22Rv1 (cell line): Measurements from ENCODE around the gene NR1H2.

Experiments
- CTCF ChIP-seq: fragments of 450-650 bp; IDR thresholded peaks from 2 replicates; pipeline ENCODE4 v1.5.1; 2017; ENCODE audit warnings: mild to moderate bottlenecking
- ZFX ChIP-seq: fragments of 450-650 bp; IDR thresholded peaks from 2 replicates; pipeline ENCODE4 v1.6.1; 2017; ENCODE audit warnings: antibody characterized with exemption, borderline replicate concordance

DNA sequence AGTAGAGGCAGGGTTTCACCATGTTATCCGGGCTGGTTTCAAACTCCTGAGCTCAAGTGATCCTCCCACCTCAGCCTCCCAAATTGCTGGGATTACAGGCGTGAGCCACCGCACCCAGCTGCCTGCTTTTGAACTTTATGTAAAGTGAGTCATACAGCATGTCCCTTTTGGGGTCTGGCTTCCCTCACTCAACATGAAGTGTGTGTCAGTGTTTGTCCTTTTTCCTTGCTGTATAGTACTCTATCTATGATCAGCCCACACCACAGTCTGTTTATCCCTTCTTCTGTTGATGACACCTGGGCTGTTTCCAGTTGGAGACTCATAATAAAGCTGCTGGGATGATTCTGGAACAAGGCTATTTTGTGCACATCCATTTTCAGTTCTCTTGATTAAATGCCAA lies 44.6 kb downstream of the NR1H2 start:
- no peak for TF ChIP-seq CTCF
- no peak for TF ChIP-seq ZFX
